ENCODE measurements around the gene SEC31A. TPM values are rescaled to one million over a fixed set of nuclear protein-coding genes. Genes with fewer than 3 reads are reported as not detected.
"Not testable (repeated sequence)": the region's sequence is repeated elsewhere in the genome, so short reads cannot be mapped to it uniquely, and the experiment has no call there.

SEC31A gene
- polyA plus RNA-seq, 1 experiment, result 451 TPM

- Histone ChIP-seq H3K27me3 (ENCODE audit: control insufficient read depth, insufficient read depth, low read length) (no peaks in the 10 kb centered on the region), H3K36me3 (ENCODE audit: control insufficient read depth, insufficient read depth, low read length) (peaks cover 20% of the 10 kb centered on the region), H3K4me3 (ENCODE audit: low read depth, low read length) (no peak overlapping the region)
- ChIA-PET POLR2A (no interaction called here), CTCF (interaction anchor here (0.9 to 1.8 kb wide), 4 partner anchors 11 to 35 kb away, joined by 3 to 5 read pairs (median 3); no protein-coding TSS in a partner anchor)
- DNase-seq (ENCODE audit: low read depth), result no peak
- no peak for TF ChIP-seq CTCF (IDR thresholded peaks at IDR 0.05; ENCODE audit: insufficient read depth, low read depth, low read length)
These were observed 72.0 kb downstream of the SEC31A start for GRCh38 chr4:82818664-82819662.

- CTCF ChIA-PET; POLR2A ChIA-PET; H3K27me3 ChIP-seq (ENCODE audit: control insufficient read depth, insufficient read depth, low read length); H3K4me3 ChIP-seq (ENCODE audit: low read depth, low read length); DNase-seq (ENCODE audit: low read depth): not testable (repeated sequence)
- peaks cover 12% of the 10 kb centered on the region for H3K36me3 ChIP-seq (ENCODE audit: control insufficient read depth, insufficient read depth, low read length)
These were observed 74.1 kb downstream of the SEC31A start for GRCh38 chr4:82816874-82817273.

GRCh38 chr4:82814034-82814433 lies 76.9 kb downstream of the SEC31A start:
- Histone ChIP-seq H3K4me3 (ENCODE audit: low read depth, low read length) (no peak overlapping the region), H3K36me3 (ENCODE audit: control insufficient read depth, insufficient read depth, low read length) (peaks cover 5% of the 10 kb centered on the region), H3K27me3 (ENCODE audit: control insufficient read depth, insufficient read depth, low read length) (no peaks in the 10 kb centered on the region)
- DNase-seq (ENCODE audit: low read depth), result no peak
- no peak for TF ChIP-seq CTCF (IDR thresholded peaks at IDR 0.05; ENCODE audit: insufficient read depth, low read depth, low read length)
- ChIA-PET CTCF (interaction anchor here (0.6 kb wide), 1 partner anchor 278 kb away, joined by 3 read pairs; no protein-coding TSS in a partner anchor), POLR2A (no interaction called here)

- Histone ChIP-seq H3K4me3 (ENCODE audit: low read depth, low read length) (no peak overlapping the region), H3K36me3 (ENCODE audit: control insufficient read depth, insufficient read depth, low read length) (no peaks in the 10 kb centered on the region), H3K27me3 (ENCODE audit: control insufficient read depth, insufficient read depth, low read length) (no peaks in the 10 kb centered on the region)
- ChIA-PET CTCF (interaction anchor here (0.8 to 2.9 kb wide), 4 partner anchors 10 to 350 kb away, joined by 3 to 12 read pairs (median 3); partner anchors contain the start of gene SCD5), POLR2A (interaction anchor here (0.6 kb wide), 1 partner anchor 200 kb away, joined by 3 read pairs; no protein-coding TSS in a partner anchor)
- no peak for DNase-seq (ENCODE audit: low read depth)
- no peak for TF ChIP-seq CTCF (IDR thresholded peaks at IDR 0.05; ENCODE audit: insufficient read depth, low read depth, low read length)
These were observed 79.1 kb downstream of the SEC31A start for GRCh38 chr4:82811838-82812341.

GRCh38 chr4:82811392-82811791 lies 79.6 kb downstream of the SEC31A start:
- ChIA-PET CTCF (interaction anchor here (0.8 to 2.9 kb wide), 4 partner anchors 9 to 350 kb away, joined by 3 to 12 read pairs (median 3); partner anchors contain the start of gene SCD5), POLR2A (interaction anchor here (0.6 kb wide), 1 partner anchor 199 kb away, joined by 3 read pairs; no protein-coding TSS in a partner anchor)
- no peaks in the 10 kb centered on the region for H3K27me3 ChIP-seq (ENCODE audit: control insufficient read depth, insufficient read depth, low read length)
- no peak overlapping the region for H3K4me3 ChIP-seq (ENCODE audit: low read depth, low read length)
- TF ChIP-seq CTCF (IDR thresholded peaks at IDR 0.05; ENCODE audit: insufficient read depth, low read depth, low read length), result no peak
- DNase-seq (ENCODE audit: low read depth), result no peak
- H3K36me3 ChIP-seq (ENCODE audit: control insufficient read depth, insufficient read depth, low read length), result no peaks in the 10 kb centered on the region
